Mucosa of descending colon (tissue), 3 donors: ENCODE data around the gene SCN1A. TPM values are rescaled to one million over a fixed set of nuclear protein-coding genes. Genes with fewer than 3 reads are reported as not detected.

Source experiments
- ATAC-seq: fragments of 200-7000 bp; cut with Tn5 transposase; one replicate; pipeline ENCODE4 v1.9.1; 2020; ENCODE audit warnings: mild to moderate bottlenecking, moderate library complexity
- DNase-seq, 3 donors: peaks; one replicate each; pipeline ENCODE4 v3.0.0-alpha.2; 2020
- H3K36me3 ChIP-seq: fragments of 200-600 bp; one replicate; pipeline ENCODE4 v1.8.0; 2021; ENCODE audit warnings: low read depth, mild to moderate bottlenecking
- H3K4me1 ChIP-seq: fragments of 200-600 bp; one replicate; pipeline ENCODE4 v1.8.0; 2021; ENCODE audit warnings: low read depth, mild to moderate bottlenecking
- H3K4me3 ChIP-seq: fragments of 200-600 bp; one replicate; pipeline ENCODE4 v1.8.0; 2021; ENCODE audit warnings: mild to moderate bottlenecking
- H3K9me3 ChIP-seq: fragments of 200-600 bp; one replicate; pipeline ENCODE4 v1.8.0; 2021; ENCODE audit warnings: mild to moderate bottlenecking
- CTCF ChIP-seq: fragments of 200-600 bp; IDR thresholded peaks from one replicate; pipeline ENCODE4 v1.8.0; 2022; ENCODE audit warnings: antibody characterized with exemption, mild to moderate bottlenecking
- intact Hi-C, 2 donors: fragments of 100-400 bp; cut with DNase I in 1 of 2; cut with micrococcal nuclease in 1 of 2; formaldehyde crosslinking; loops; one replicate each; pipeline versions ENCODE4 v1.11.0 to v1.11.1; 2022; cut with DNase I, micrococcal nuclease
- total RNA-seq, 3 donors: library from RNA; stranded (reverse); fragmentation: NEBNext Ultra II Directional in 2 of 3; extraction: Animal tissue kit (Norgen Biotek cat#: 25700) in 2 of 3; gene quantifications; one replicate each; pipeline versions ENCODE4 v1.2.1 to v1.2.4, GENCODE V29; 2021 to 2023
- donor health status: DM: no; HTN: no; CAD: no; lungs with moderate emphysema.
- donor health status: DM: no; HTN: no; CAD: no.
- donor health status: DM: no; HTN: yes; CAD: no.

SCN1A gene
- total RNA-seq, 3 donors from 2014 or later: 0.82 TPM; not detected in 2

GRCh38 chr2:166017208-166017607 is 110.6 kb downstream of the SCN1A start:
- H3K4me3 ChIP-seq: no peak overlapping the region
- TF ChIP-seq CTCF: no peak
- no peaks in the 10 kb centered on the region for H3K4me1 ChIP-seq
- no peaks in the 10 kb centered on the region for H3K9me3 ChIP-seq
- intact Hi-C loops: no loop called here
- ATAC-seq (no peak), DNase-seq (no peak)
- H3K36me3 ChIP-seq: no peaks in the 10 kb centered on the region

GRCh38 chr2:166013878-166014277 is 113.9 kb downstream of the SCN1A start:
- TF ChIP-seq CTCF: no peak
- Histone ChIP-seq H3K36me3 (no peaks in the 10 kb centered on the region), H3K9me3 (no peaks in the 10 kb centered on the region), H3K4me1 (no peaks in the 10 kb centered on the region), H3K4me3 (no peak overlapping the region)
- DNase-seq (no peak), ATAC-seq (no peak)
- intact Hi-C loops: no loop called here

GRCh38 chr2:166011660-166012059 is 116.2 kb downstream of the SCN1A start:
- no peak for TF ChIP-seq CTCF
- intact Hi-C loops: no loop called here
- H3K36me3 ChIP-seq: no peaks in the 10 kb centered on the region

GRCh38 chr2:166000401-166000800 is 127.4 kb downstream of the SCN1A start:
- ATAC-seq (no peak), DNase-seq (no peak)
- no peaks in the 10 kb centered on the region for H3K36me3 ChIP-seq
- TF ChIP-seq CTCF: no peak
- no peak overlapping the region for H3K4me3 ChIP-seq
- intact Hi-C loops: no loop called here
- no peaks in the 10 kb centered on the region for H3K4me1 ChIP-seq
- H3K9me3 ChIP-seq: no peaks in the 10 kb centered on the region

More at GRCh38 chr2:166011660-166012059, 116.2 kb downstream of the SCN1A start:
- no peak for ATAC-seq
- no peak for DNase-seq
- no peak overlapping the region for H3K4me3 ChIP-seq
- no peaks in the 10 kb centered on the region for H3K4me1 ChIP-seq
- no peaks in the 10 kb centered on the region for H3K9me3 ChIP-seq

- DNase-seq (no peak), ATAC-seq (no peak)
- Histone ChIP-seq H3K9me3 (no peaks in the 10 kb centered on the region), H3K4me3 (no peak overlapping the region), H3K4me1 (no peaks in the 10 kb centered on the region), H3K36me3 (no peaks in the 10 kb centered on the region)
- intact Hi-C loops: no loop called here
- no peak for TF ChIP-seq CTCF
Measured at GRCh38 chr2:165990846-165991245, 137.0 kb downstream of the SCN1A start.

- no peak for ATAC-seq
- TF ChIP-seq CTCF: no peak
Measured at GRCh38 chr2:165989851-165990250, 138.0 kb downstream of the SCN1A start.

More at GRCh38 chr2:165989851-165990250, 138.0 kb downstream of the SCN1A start:
- H3K4me1 ChIP-seq: no peaks in the 10 kb centered on the region
- DNase-seq: no peak
- intact Hi-C loops: no loop called here
- H3K9me3 ChIP-seq: no peaks in the 10 kb centered on the region
- no peak overlapping the region for H3K4me3 ChIP-seq
- no peaks in the 10 kb centered on the region for H3K36me3 ChIP-seq
